ENCODE results near the gene ITGA7. TPM values are rescaled to one million over a fixed set of nuclear protein-coding genes. Genes with fewer than 3 reads are reported as not detected.

The ITGA7 gene
- total RNA-seq, 2 donors from 2014 or later, result 11.4 to 52.1 TPM

GRCh38 chr12:55706568-55707218 is 1.0 kb downstream of the ITGA7 start:
- no peaks in the 10 kb centered on the region for H3K36me3 ChIP-seq (replicated peaks in 1 of 2; ENCODE audit: insufficient read depth in 1 of 2, low read depth in 2 of 2)
- ATAC-seq (no peak), DNase-seq (no peak)
- TF ChIP-seq POLR2A (IDR thresholded peaks at IDR 0.05) (no peak), CTCF (IDR thresholded peaks at IDR 0.05) (no peak)
- no peaks in the 10 kb centered on the region for H3K9me3 ChIP-seq
- H3K27me3 ChIP-seq, result no peaks in the 10 kb centered on the region
- H3K4me3 ChIP-seq, result no peak overlapping the region
- H3K4me1 ChIP-seq, result peaks cover 6% of the 10 kb centered on the region
- no peak overlapping the region for H3K27ac ChIP-seq
- intact Hi-C loops (cut with DNase I), result no loop called here
- WGBS, 2 donors, result 72 to 84% methylated on average over 2 of the region's 2 CpGs

- 35 to 40% methylated on average over 5 of the region's 5 CpGs for WGBS, 2 donors
- H3K4me3 ChIP-seq, result no peak overlapping the region
- H3K4me1 ChIP-seq, result peaks cover 6% of the 10 kb centered on the region
- H3K36me3 ChIP-seq (replicated peaks in 1 of 2; ENCODE audit: insufficient read depth in 1 of 2, low read depth in 2 of 2), result no peaks in the 10 kb centered on the region
- no peak for DNase-seq
- H3K27ac ChIP-seq, result no peak overlapping the region
- no peak for TF ChIP-seq POLR2A (IDR thresholded peaks at IDR 0.05)
- peak in 2 of 7 experiments; percentile 13 to 21 for TF ChIP-seq CTCF (IDR thresholded peaks at IDR 0.05)
- no peaks in the 10 kb centered on the region for H3K9me3 ChIP-seq
- intact Hi-C loops (cut with DNase I), result no loop called here
- ATAC-seq, result no peak
- H3K27me3 ChIP-seq, result no peaks in the 10 kb centered on the region
These were observed 1.8 kb downstream of the ITGA7 start for GRCh38 chr12:55705782-55706402.

GRCh38 chr12:55704824-55705718 is 2.6 kb downstream of the ITGA7 start:
- intact Hi-C loops (cut with DNase I), result no loop called here
- 57 to 66% methylated on average over 9 of the region's 9 CpGs for WGBS, 2 donors
- H3K27me3 ChIP-seq, result no peaks in the 10 kb centered on the region
- ATAC-seq, result no peak
- H3K4me1 ChIP-seq, result peaks cover 6% of the 10 kb centered on the region
- DNase-seq, result no peak
- no peak overlapping the region for H3K27ac ChIP-seq
- H3K9me3 ChIP-seq, result no peaks in the 10 kb centered on the region
- TF ChIP-seq POLR2A (IDR thresholded peaks at IDR 0.05) (no peak), CTCF (IDR thresholded peaks at IDR 0.05) (no peak)
- no peaks in the 10 kb centered on the region for H3K36me3 ChIP-seq (replicated peaks in 1 of 2; ENCODE audit: insufficient read depth in 1 of 2, low read depth in 2 of 2)
- no peak overlapping the region for H3K4me3 ChIP-seq

- H3K9me3 ChIP-seq, result no peaks in the 10 kb centered on the region
- H3K27ac ChIP-seq, result no peak overlapping the region
- 72 to 76% methylated on average over 6 of the region's 6 CpGs for WGBS, 2 donors
- no peak overlapping the region for H3K4me3 ChIP-seq
- peaks cover 6% of the 10 kb centered on the region for H3K4me1 ChIP-seq
- H3K36me3 ChIP-seq (replicated peaks in 1 of 2; ENCODE audit: insufficient read depth in 1 of 2, low read depth in 2 of 2), result no peaks in the 10 kb centered on the region
- H3K27me3 ChIP-seq, result no peaks in the 10 kb centered on the region
- TF ChIP-seq CTCF (IDR thresholded peaks at IDR 0.05) (no peak), POLR2A (IDR thresholded peaks at IDR 0.05) (no peak)
- DNase-seq (no peak), ATAC-seq (no peak)
- intact Hi-C loops (cut with DNase I), result no loop called here
These were observed 3.6 kb downstream of the ITGA7 start for GRCh38 chr12:55703901-55704761.
